ENCODE data around the gene EMILIN2. TPM values are rescaled to one million over a fixed set of nuclear protein-coding genes. Genes with fewer than 3 reads are reported as not detected.

EMILIN2 gene
- total RNA-seq, 2 donors from 2014 or later: 13.0 to 24.4 TPM

- Mint-ChIP-seq H3K36me3 (peaks cover 21 to 34% of the 10 kb centered on the region in 2 donors), H3K9me3 (no peaks in the 10 kb centered on the region), H3K27ac (peak overlapping the region in 1 of 2 donors; percentile 39)
- DNase-seq (ENCODE audit: low spot score in 2 of 2) (no peak), ATAC-seq (peak in 1 of 2 donors; percentile 18)
Measured at GRCh38 chr18:2927745-2928144, 80.9 kb downstream of the EMILIN2 start.

- Mint-ChIP-seq H3K36me3 (peaks cover 17 to 57% of the 10 kb centered on the region in 2 donors), H3K9me3 (no peaks in the 10 kb centered on the region), H3K27ac (peak overlapping the region; percentile 90 to 95)
- peak in 1 of 2 donors; percentile 49 for DNase-seq (ENCODE audit: low spot score in 2 of 2)
- peak; percentile 44 to 58 for ATAC-seq
Measured at GRCh38 chr18:2932247-2933181, 85.7 kb downstream of the EMILIN2 start.

- ATAC-seq (no peak), DNase-seq (ENCODE audit: low spot score in 2 of 2) (no peak)
- Mint-ChIP-seq H3K36me3 (peaks cover 16 to 52% of the 10 kb centered on the region in 2 donors), H3K27ac (peak overlapping the region; percentile 85 to 90), H3K9me3 (no peaks in the 10 kb centered on the region)
Measured at GRCh38 chr18:2933995-2934394, 87.2 kb downstream of the EMILIN2 start.

- ATAC-seq: peak; percentile 60 to 81
Measured at GRCh38 chr18:2935438-2936192, 88.8 kb downstream of the EMILIN2 start.

GRCh38 chr18:2939317-2939716 is 92.5 kb downstream of the EMILIN2 start:
- peak overlapping the region in 1 of 2 donors; percentile 88 for H3K27ac Mint-ChIP-seq
- peaks cover 0 to 39% of the 10 kb centered on the region in 2 donors for H3K36me3 Mint-ChIP-seq

More at GRCh38 chr18:2935438-2936192, 88.8 kb downstream of the EMILIN2 start:
- H3K36me3 Mint-ChIP-seq: peaks cover 6 to 46% of the 10 kb centered on the region in 2 donors
- H3K27ac Mint-ChIP-seq: peak overlapping the region; percentile 79 to 81
- DNase-seq (ENCODE audit: low spot score in 2 of 2): no peak
- H3K9me3 Mint-ChIP-seq: no peaks in the 10 kb centered on the region

GRCh38 chr18:2948038-2948437 is 101.2 kb downstream of the EMILIN2 start:
- ATAC-seq: no peak
- H3K9me3 Mint-ChIP-seq: no peaks in the 10 kb centered on the region
- H3K36me3 Mint-ChIP-seq: peaks cover 16 to 69% of the 10 kb centered on the region in 2 donors
- DNase-seq (ENCODE audit: low spot score in 2 of 2): no peak
- no peak overlapping the region for H3K27ac Mint-ChIP-seq

More at GRCh38 chr18:2939317-2939716, 92.5 kb downstream of the EMILIN2 start:
- DNase-seq (ENCODE audit: low spot score in 2 of 2): no peak
- ATAC-seq: no peak
- no peaks in the 10 kb centered on the region for H3K9me3 Mint-ChIP-seq

GRCh38 chr18:2952605-2953004 is 105.8 kb downstream of the EMILIN2 start:
- ATAC-seq (no peak), DNase-seq (ENCODE audit: low spot score in 2 of 2) (no peak)
- H3K27ac Mint-ChIP-seq: no peak overlapping the region
- peaks cover 0 to 5% of the 10 kb centered on the region in 2 donors for H3K9me3 Mint-ChIP-seq
- H3K36me3 Mint-ChIP-seq: peaks cover 43 to 85% of the 10 kb centered on the region in 2 donors

GRCh38 chr18:2953935-2954653 is 107.3 kb downstream of the EMILIN2 start:
- ATAC-seq: no peak
- H3K9me3 Mint-ChIP-seq: peaks cover 0 to 5% of the 10 kb centered on the region in 2 donors
- no peak for DNase-seq (ENCODE audit: low spot score in 2 of 2)
- H3K27ac Mint-ChIP-seq: peak overlapping the region; percentile 79 to 98
- H3K36me3 Mint-ChIP-seq: peaks cover 44 to 80% of the 10 kb centered on the region in 2 donors

GRCh38 chr18:2954869-2955645 is 108.3 kb downstream of the EMILIN2 start:
- no peak for ATAC-seq
- DNase-seq (ENCODE audit: low spot score in 2 of 2): no peak
- Mint-ChIP-seq H3K36me3 (peaks cover 44 to 74% of the 10 kb centered on the region in 2 donors), H3K9me3 (peaks cover 0 to 5% of the 10 kb centered on the region in 2 donors), H3K27ac (peak overlapping the region; percentile 92 to 98)

- DNase-seq (ENCODE audit: low spot score in 2 of 2) (no peak), ATAC-seq (peak in 1 of 2 donors; percentile 34)
- peaks cover 0 to 5% of the 10 kb centered on the region in 2 donors for H3K9me3 Mint-ChIP-seq
- peaks cover 34 to 64% of the 10 kb centered on the region in 2 donors for H3K36me3 Mint-ChIP-seq
- H3K27ac Mint-ChIP-seq: peak overlapping the region; percentile 92 to 98
Measured at GRCh38 chr18:2956056-2956455, 109.2 kb downstream of the EMILIN2 start.

- ATAC-seq (peak; percentile 36 to 45), DNase-seq (ENCODE audit: low spot score in 2 of 2) (no peak)
- Mint-ChIP-seq H3K27ac (peak overlapping the region; percentile 47 to 98), H3K36me3 (peaks cover 36 to 42% of the 10 kb centered on the region in 2 donors), H3K9me3 (peaks cover 0 to 5% of the 10 kb centered on the region in 2 donors)
Measured at GRCh38 chr18:2958819-2959298, 112.1 kb downstream of the EMILIN2 start.

- peaks cover 0 to 5% of the 10 kb centered on the region in 2 donors for H3K9me3 Mint-ChIP-seq
- H3K27ac Mint-ChIP-seq: peak overlapping the region; percentile 98 to 99
- ATAC-seq (no peak), DNase-seq (ENCODE audit: low spot score in 2 of 2) (no peak)
- peaks cover 36 to 37% of the 10 kb centered on the region in 2 donors for H3K36me3 Mint-ChIP-seq
Measured at GRCh38 chr18:2959341-2959740, 112.5 kb downstream of the EMILIN2 start.

- peak; percentile 37 to 42 for ATAC-seq
- H3K36me3 Mint-ChIP-seq: peaks cover 26 to 30% of the 10 kb centered on the region in 2 donors
- DNase-seq (ENCODE audit: low spot score in 2 of 2): no peak
- peak overlapping the region; percentile 98 to 99 for H3K27ac Mint-ChIP-seq
- no peaks in the 10 kb centered on the region for H3K9me3 Mint-ChIP-seq
Measured at GRCh38 chr18:2960983-2961696, 114.3 kb downstream of the EMILIN2 start.

- no peaks in the 10 kb centered on the region for H3K9me3 Mint-ChIP-seq
- no peak for DNase-seq (ENCODE audit: low spot score in 2 of 2)
- peak; percentile 15 to 25 for ATAC-seq
- peak overlapping the region; percentile 98 to 99 for H3K27ac Mint-ChIP-seq
- H3K36me3 Mint-ChIP-seq: peaks cover 25 to 29% of the 10 kb centered on the region in 2 donors
Measured at GRCh38 chr18:2961821-2962220, 115.0 kb downstream of the EMILIN2 start.

GRCh38 chr18:2963048-2963447 is 116.2 kb downstream of the EMILIN2 start:
- DNase-seq (ENCODE audit: low spot score in 2 of 2) (no peak), ATAC-seq (peak; percentile 34 to 56)
- H3K9me3 Mint-ChIP-seq: no peaks in the 10 kb centered on the region
- H3K36me3 Mint-ChIP-seq: peaks cover 16 to 23% of the 10 kb centered on the region in 2 donors
- peak overlapping the region; percentile 93 to 98 for H3K27ac Mint-ChIP-seq
